Adrenal gland (tissue), 12 donors: Measurements from ENCODE around the gene TMEM62. TPM values are rescaled to one million over a fixed set of nuclear protein-coding genes. Genes with fewer than 3 reads are reported as not detected.
A peak's percentile ranks its signal among the peaks of the same experiment; 100 is the strongest.

ENCODE experiments used
- DNase-seq, 7 donors: peaks; one replicate each; pipeline ENCODE4 v3.0.0-alpha.2; 2019 to 2020
- H3K27ac ChIP-seq, 5 donors: fragments of 200-600 bp; sonication (generic) in 4 of 5; 1 replicate in 3 of 5; 2 replicates in 2 of 5; pipeline versions ENCODE4 v1.5.1 to v1.8.0; 2016 to 2020; ENCODE audit warnings: mild to moderate bottlenecking in 1 of 5
- H3K27me3 ChIP-seq: fragments of 200-600 bp; 2 replicates; pipeline ENCODE4 v1.8.0; 2021
- H3K36me3 ChIP-seq, 2 donors: fragments of 200-600 bp; replicated peaks in 1 of 2; 1 replicate in 1 of 2; 2 replicates in 1 of 2; pipeline versions ENCODE4 v1.5.1 to v1.8.0; 2018 to 2022
- H3K4me1 ChIP-seq, 2 donors: fragments of 200-600 bp; replicated peaks in 1 of 2; 1 replicate in 1 of 2; 2 replicates in 1 of 2; pipeline versions ENCODE4 v1.5.1 to v1.8.0; 2018 to 2021
- H3K4me3 ChIP-seq, 4 donors: fragments of 200-600 bp; sonication (generic) in 3 of 4; one replicate each; pipeline ENCODE4 v1.5.1; 2016 to 2018
- H3K9me3 ChIP-seq, 3 donors: fragments of 200-600 bp; sonication (generic) in 1 of 3; replicated peaks in 1 of 3; 1 replicate in 2 of 3; 2 replicates in 1 of 3; pipeline versions ENCODE4 v1.5.1 to v1.8.0; 2016 to 2021
- CTCF ChIP-seq, 6 experiments: fragments of 450-650 bp in 4 of 6; fragments of 200-600 bp in 2 of 6; sonication (generic) in 1 of 6; IDR thresholded peaks; 1 replicate in 5 of 6; 2 replicates in 1 of 6; pipeline versions ENCODE4 v1.5.1 to v1.8.0; 2016 to 2021; ENCODE audit warnings: antibody characterized with exemption in 6 of 6, mild to moderate bottlenecking in 2 of 6, moderate library complexity in 1 of 6
- POLR2A ChIP-seq, 2 donors: fragments of 450-650 bp; IDR thresholded peaks; one replicate each; pipeline ENCODE4 v1.6.1; 2017; ENCODE audit warnings: antibody characterized with exemption in 2 of 2, mild to moderate bottlenecking in 2 of 2, moderate library complexity in 1 of 2
- WGBS, 4 donors: extraction: QIAGEN DNeasy Blood & Tissue Kit in 2 of 4; methylation state at CpG; one replicate each; pipeline versions ENCODE4 v1.1.5 to v1.1.7; 2013 to 2017; 5-methylcytosine and 5-hydroxymethylcytosine counted together
- intact Hi-C, 2 donors: fragments of 100-400 bp; cut with DNase I; formaldehyde crosslinking; loops; one replicate each; pipeline versions ENCODE4 v1.14.1 to v1.15.0; 2022 to 2023
- polyA plus RNA-seq, 3 donors: library from polyadenylated mRNA; stranded (reverse); fragments of 200-250 nt in 2 of 3; fragments of 350-450 nt in 1 of 3; fragmentation: Illumina TruSeq in 1 of 3; extraction: RNeasy Lipid Tissue Mini Kit (QIAGEN cat#74804) in 1 of 3; gene quantifications; one replicate each; pipeline ENCODE4 v1.2.3, GENCODE V29; 2013 to 2014
- total RNA-seq, 9 donors: library from RNA; depleted of rRNA in 4 of 9; stranded (reverse); fragments of >200 nt in 4 of 9; fragments of 120-200 nt in 1 of 9; fragmentation: NEBNext Ultra II Directional in 1 of 9; extraction: Animal tissue kit (Norgen Biotek cat#: 25700) in 1 of 9; gene quantifications; one replicate each; pipeline versions ENCODE4 v1.1.0 to v1.2.4, GENCODE V29; 2013 to 2023
- donor health status: healthy with polysubstance abuse.
- donor health status: Bipolar disorder and iron deficiency.
- donor health status: DM: yes; HTN: yes; CAD: no.
- donor health status: DM: no; HTN: no; CAD: no.
- donor health status: DM: no; HTN: no; CAD: no.
- donor health status: DM: yes; HTN: yes; CAD: no.

Gene TMEM62
- total and polyA plus RNA-seq, 12 donors = 11.3 to 25.9 (median 18.4) TPM

GRCh38 chr15:43091859-43092258 is 41.5 kb upstream of the TMEM62 start:
- WGBS, 4 donors = 86 to 89% (median 87%) methylated on average over 4 of the region's 4 CpGs
- intact Hi-C loops = no loop called here
- H3K27ac ChIP-seq = peak overlapping the region in 1 of 5 donors; percentile 35

GRCh38 chr15:43093026-43093425 is 40.4 kb upstream of the TMEM62 start:
- WGBS, 4 donors = 75 to 82% (median 79%) methylated on average over 1 of the region's 1 CpG
- Histone ChIP-seq H3K36me3 (no peaks in the 10 kb centered on the region), H3K9me3 (no peaks in the 10 kb centered on the region), H3K27me3 (no peaks in the 10 kb centered on the region), H3K4me1 (peaks cover 0 to 5% of the 10 kb centered on the region in 2 donors), H3K27ac (peak overlapping the region in 1 of 5 donors; percentile 13), H3K4me3 (no peak overlapping the region)
- DNase-seq = no peak
- TF ChIP-seq CTCF (IDR thresholded peaks at IDR 0.05) (no peak), POLR2A (IDR thresholded peaks at IDR 0.05) (no peak)
- intact Hi-C loops = no loop called here

More at GRCh38 chr15:43091859-43092258, 41.5 kb upstream of the TMEM62 start:
- H3K27me3 ChIP-seq = no peaks in the 10 kb centered on the region
- H3K9me3 ChIP-seq = no peaks in the 10 kb centered on the region
- no peak for DNase-seq
- H3K36me3 ChIP-seq = no peaks in the 10 kb centered on the region
- no peak overlapping the region for H3K4me3 ChIP-seq
- peaks cover 0 to 5% of the 10 kb centered on the region in 2 donors for H3K4me1 ChIP-seq
- TF ChIP-seq CTCF (IDR thresholded peaks at IDR 0.05) (no peak), POLR2A (IDR thresholded peaks at IDR 0.05) (no peak)

- Histone ChIP-seq H3K9me3 (no peaks in the 10 kb centered on the region), H3K4me1 (peaks cover 0 to 5% of the 10 kb centered on the region in 2 donors), H3K27ac (no peak overlapping the region), H3K27me3 (no peaks in the 10 kb centered on the region), H3K4me3 (no peak overlapping the region), H3K36me3 (no peaks in the 10 kb centered on the region)
- no peak for DNase-seq
- TF ChIP-seq CTCF (IDR thresholded peaks at IDR 0.05) (no peak), POLR2A (IDR thresholded peaks at IDR 0.05) (no peak)
- intact Hi-C loops = no loop called here
- 65 to 76% (median 75%) methylated on average over 1 of the region's 1 CpG for WGBS, 4 donors
Measured at GRCh38 chr15:43094416-43095030, 38.9 kb upstream of the TMEM62 start.

GRCh38 chr15:43095243-43095642 is 38.1 kb upstream of the TMEM62 start:
- WGBS, 4 donors = 24 to 50% (median 36%) methylated on average over 1 of the region's 1 CpG
- H3K27ac ChIP-seq = no peak overlapping the region
- no peaks in the 10 kb centered on the region for H3K27me3 ChIP-seq
- DNase-seq = no peak
- no peaks in the 10 kb centered on the region for H3K9me3 ChIP-seq
- H3K36me3 ChIP-seq = peaks cover 0 to 3% of the 10 kb centered on the region in 2 donors
- peaks cover 0 to 5% of the 10 kb centered on the region in 2 donors for H3K4me1 ChIP-seq
- H3K4me3 ChIP-seq = no peak overlapping the region
- TF ChIP-seq CTCF (IDR thresholded peaks at IDR 0.05) (no peak), POLR2A (IDR thresholded peaks at IDR 0.05) (no peak)
- intact Hi-C loops = no loop called here
